Psoas muscle (tissue), 8 donors: ENCODE data around the gene LMOD1. TPM values are rescaled to one million over a fixed set of nuclear protein-coding genes. Genes with fewer than 3 reads are reported as not detected.

Source experiments
- ATAC-seq, 4 donors: fragments of 200-7000 bp; cut with Tn5 transposase; one replicate each; pipeline ENCODE4 v1.9.1; 2020; ENCODE audit warnings: moderate library complexity in 3 of 4, mild to moderate bottlenecking in 2 of 4
- DNase-seq, 2 donors: peaks; one replicate each; pipeline ENCODE4 v3.0.0-alpha.2; 2020
- H3K27ac ChIP-seq: fragments of 200-600 bp; one replicate; pipeline ENCODE4 v1.8.0; 2022
- H3K27me3 ChIP-seq, 3 donors: fragments of 200-600 bp in 1 of 3; one replicate each; pipeline versions ENCODE4 v1.6.1 to v1.8.0; 2013 to 2022; ENCODE audit warnings: low read length in 2 of 3, mild to moderate bottlenecking in 2 of 3, moderate library complexity in 1 of 3; ENCODE audit not compliant: insufficient read depth in 3 of 3
- H3K36me3 ChIP-seq, 2 donors: fragments of 200-600 bp in 1 of 2; one replicate each; pipeline versions ENCODE4 v1.6.1 to v1.8.0; 2013 to 2022; ENCODE audit warnings: low read depth in 1 of 2, mild to moderate bottlenecking in 1 of 2, moderate library complexity in 1 of 2; ENCODE audit not compliant: insufficient read depth in 1 of 2
- H3K4me1 ChIP-seq: fragments of 200-600 bp; one replicate; pipeline ENCODE4 v1.8.0; 2022
- H3K4me3 ChIP-seq: fragments of 200-600 bp; one replicate; pipeline ENCODE4 v1.8.0; 2022; ENCODE audit warnings: mild to moderate bottlenecking
- H3K9me3 ChIP-seq: fragments of 200-600 bp; one replicate; pipeline ENCODE4 v1.8.0; 2022
- WGBS, 3 donors: extraction: QIAGEN DNeasy Blood & Tissue Kit; methylation state at CpG; one replicate each; pipeline versions ENCODE4 v1.1.6 to v1.1.7; 2013; 5-methylcytosine and 5-hydroxymethylcytosine counted together
- intact Hi-C, 2 donors: fragments of 100-400 bp; cut with DNase I; formaldehyde crosslinking; loops; one replicate each; pipeline versions ENCODE4 v1.11.0 to v1.14.2; 2022
- polyA plus RNA-seq, 3 donors: library from polyadenylated mRNA; stranded (reverse); fragments of 200-250 nt; gene quantifications; one replicate each; pipeline ENCODE4 v1.2.3, GENCODE V29; 2013
- total RNA-seq, 4 donors: library from RNA; stranded (reverse); fragmentation: NEBNext Ultra II Directional in 2 of 4; extraction: Animal tissue kit (Norgen Biotek cat#: 25700) in 2 of 4; gene quantifications; one replicate each; pipeline versions ENCODE4 v1.2.1 to v1.2.4, GENCODE V29; 2021 to 2023
- TF ChIP-seq, protein P1 (sequence below): fragments of 200-600 bp; IDR thresholded peaks from one replicate; pipeline ENCODE4 v1.8.0; 2022; ENCODE audit warnings: antibody characterized with exemption
- donor health status: healthy with polysubstance abuse.
- donor health status: DM: no; HTN: no; CAD: no; lungs with moderate emphysema.
- donor health status: Bipolar disorder and iron deficiency.
- donor health status: healthy.
- donor health status: DM: yes; HTN: yes; CAD: no.
- donor health status: DM: no; HTN: no; CAD: no.
- donor health status: DM: no; HTN: no; CAD: no.
- donor health status: DM: yes; HTN: yes; CAD: no.

LMOD1 gene
- total and polyA plus RNA-seq, 7 donors, result 4.9 to 45.4 (median 15.5) TPM

DNA sequence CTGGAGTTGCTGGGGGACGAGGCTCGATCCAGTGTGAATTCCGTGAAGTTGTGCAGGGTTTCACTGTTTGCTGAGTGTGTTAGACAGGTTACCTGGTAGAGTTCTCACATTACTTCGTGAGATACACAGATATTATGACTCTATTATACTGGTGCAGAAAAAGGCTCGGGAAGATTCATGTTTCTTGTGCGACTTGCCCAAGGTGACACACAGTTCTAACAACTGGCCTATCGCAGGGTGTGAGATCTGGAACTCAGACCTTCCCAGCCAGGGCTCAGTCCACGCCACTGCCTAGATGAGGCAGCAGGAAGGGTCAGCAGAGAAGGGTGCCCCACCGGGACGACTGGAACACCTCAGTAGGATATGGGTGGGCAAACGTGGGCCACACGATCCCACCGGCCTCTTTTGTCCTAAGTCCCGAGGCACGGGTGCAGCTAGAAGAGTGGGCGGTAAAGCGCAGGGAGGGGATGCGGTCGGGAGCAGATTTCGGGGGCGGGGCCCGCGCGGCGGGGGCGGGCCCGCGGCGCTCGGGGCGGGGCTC, 35.8 kb upstream of the LMOD1 start:
- peaks cover 27% of the 10 kb centered on the region for H3K4me1 ChIP-seq
- DNase-seq (peak; percentile 80 to 84), ATAC-seq (peak in 1 of 4 donors; percentile 87)
- H3K36me3 ChIP-seq, result no peaks in the 10 kb centered on the region
- intact Hi-C loops, result no loop called here
- H3K27ac ChIP-seq, result peak overlapping the region; percentile 88
- peak overlapping the region; percentile 84 for H3K4me3 ChIP-seq
- TF ChIP-seq, protein P1, sequence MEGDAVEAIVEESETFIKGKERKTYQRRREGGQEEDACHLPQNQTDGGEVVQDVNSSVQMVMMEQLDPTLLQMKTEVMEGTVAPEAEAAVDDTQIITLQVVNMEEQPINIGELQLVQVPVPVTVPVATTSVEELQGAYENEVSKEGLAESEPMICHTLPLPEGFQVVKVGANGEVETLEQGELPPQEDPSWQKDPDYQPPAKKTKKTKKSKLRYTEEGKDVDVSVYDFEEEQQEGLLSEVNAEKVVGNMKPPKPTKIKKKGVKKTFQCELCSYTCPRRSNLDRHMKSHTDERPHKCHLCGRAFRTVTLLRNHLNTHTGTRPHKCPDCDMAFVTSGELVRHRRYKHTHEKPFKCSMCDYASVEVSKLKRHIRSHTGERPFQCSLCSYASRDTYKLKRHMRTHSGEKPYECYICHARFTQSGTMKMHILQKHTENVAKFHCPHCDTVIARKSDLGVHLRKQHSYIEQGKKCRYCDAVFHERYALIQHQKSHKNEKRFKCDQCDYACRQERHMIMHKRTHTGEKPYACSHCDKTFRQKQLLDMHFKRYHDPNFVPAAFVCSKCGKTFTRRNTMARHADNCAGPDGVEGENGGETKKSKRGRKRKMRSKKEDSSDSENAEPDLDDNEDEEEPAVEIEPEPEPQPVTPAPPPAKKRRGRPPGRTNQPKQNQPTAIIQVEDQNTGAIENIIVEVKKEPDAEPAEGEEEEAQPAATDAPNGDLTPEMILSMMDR, result no peak
- no peaks in the 10 kb centered on the region for H3K27me3 ChIP-seq
- H3K9me3 ChIP-seq, result no peaks in the 10 kb centered on the region
- 7 to 17% (median 8%) methylated on average over 20 to 31 of the region's 31 CpGs for WGBS, 3 donors

DNA sequence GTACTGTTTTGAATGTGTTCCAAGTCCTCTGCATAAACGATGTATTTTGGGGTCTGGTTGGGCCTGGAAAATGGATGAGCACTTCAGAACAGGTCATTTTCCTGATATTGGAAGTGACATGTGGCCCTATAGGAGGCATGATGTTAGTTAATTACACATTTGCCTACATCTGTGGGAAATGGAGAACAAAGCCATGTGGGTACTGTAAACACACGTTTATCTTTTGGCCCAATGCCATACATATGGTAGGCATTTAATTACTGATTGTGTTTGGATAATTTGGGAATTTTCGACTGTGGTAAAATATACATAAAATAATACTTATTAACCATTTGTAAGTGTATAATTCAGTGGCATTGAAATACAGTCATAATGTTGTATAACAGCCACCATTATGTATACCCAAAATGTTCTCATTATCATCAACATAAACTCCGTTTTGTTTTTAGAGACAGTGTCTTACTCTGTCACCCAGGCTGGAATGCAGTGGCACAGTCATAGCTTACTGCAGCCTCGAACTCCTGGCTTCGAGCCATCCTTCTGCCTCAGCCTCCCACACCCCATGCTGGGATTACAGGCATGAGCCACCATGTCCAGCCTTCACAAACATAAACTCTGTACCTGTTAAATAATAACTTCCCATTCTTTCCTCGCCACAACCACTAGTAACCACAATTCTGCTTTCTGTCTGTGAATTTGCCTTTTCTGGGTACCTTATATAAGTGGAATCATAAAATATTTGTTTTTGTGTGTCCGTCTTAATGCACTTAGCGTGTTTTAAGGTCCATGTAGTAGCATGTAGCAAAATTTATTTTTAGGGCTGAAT, 24.2 kb upstream of the LMOD1 start:
- intact Hi-C loops, result loop anchor here (5.0 kb wide), 1 partner anchor 93 kb away; no protein-coding TSS in a partner anchor
- H3K4me3 ChIP-seq, result no peak overlapping the region
- peak overlapping the region; percentile 3 for H3K27ac ChIP-seq
- TF ChIP-seq, protein P1, result no peak
- no peaks in the 10 kb centered on the region for H3K27me3 ChIP-seq
- peaks cover 5 to 53% of the 10 kb centered on the region in 2 donors for H3K36me3 ChIP-seq
- DNase-seq, result no peak
- no peaks in the 10 kb centered on the region for H3K9me3 ChIP-seq
- H3K4me1 ChIP-seq, result peaks cover 7% of the 10 kb centered on the region
- ATAC-seq, result peak in 2 of 4 donors; percentile 43 to 48
- WGBS, 3 donors, result 50 to 59% (median 57%) methylated on average over 9 of the region's 9 CpGs

DNA sequence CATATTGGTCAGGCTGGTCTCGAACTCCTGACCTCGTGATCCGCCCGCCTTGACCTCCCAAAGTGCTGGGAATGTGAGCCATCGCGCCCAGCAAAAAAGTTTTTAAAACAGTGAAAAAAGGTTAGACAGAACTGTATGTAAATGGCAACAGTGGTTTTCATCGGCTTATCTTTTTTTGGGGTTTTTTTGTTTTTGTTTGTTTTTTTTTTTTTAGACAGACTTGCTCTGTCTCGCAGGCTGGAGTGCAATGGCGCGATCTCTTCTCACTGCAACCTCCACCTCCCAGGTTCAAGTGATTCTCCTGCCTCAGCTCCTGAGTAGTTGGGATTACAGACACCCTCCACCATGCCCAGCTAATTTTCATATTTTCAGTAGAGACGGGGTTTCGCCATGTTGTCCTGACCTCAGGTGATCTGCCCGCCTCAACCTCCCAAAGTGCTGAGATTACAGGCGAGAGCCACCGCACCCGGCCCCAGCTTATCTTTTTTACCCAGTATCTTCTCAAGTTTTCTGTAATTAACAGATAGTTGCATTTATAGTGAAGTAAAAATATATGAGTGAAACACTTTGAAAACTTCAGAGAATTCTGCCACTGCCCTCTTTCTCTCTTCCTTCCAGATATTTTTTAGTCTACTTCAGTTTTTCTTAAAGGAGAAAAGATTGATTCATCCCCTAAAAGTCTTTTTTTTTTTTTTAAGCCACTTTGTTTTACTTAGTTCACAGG, 22.0 kb upstream of the LMOD1 start:
- DNase-seq (no peak), ATAC-seq (no peak)
- intact Hi-C loops, result no loop called here
- 90 to 91% (median 90%) methylated on average over 16 of the region's 16 CpGs for WGBS, 3 donors
- peaks cover 7% of the 10 kb centered on the region for H3K4me1 ChIP-seq
- no peaks in the 10 kb centered on the region for H3K27me3 ChIP-seq
- TF ChIP-seq, protein P1, result no peak
- no peaks in the 10 kb centered on the region for H3K9me3 ChIP-seq
- H3K36me3 ChIP-seq, result peaks cover 9 to 75% of the 10 kb centered on the region in 2 donors
- H3K4me3 ChIP-seq, result no peak overlapping the region
- no peak overlapping the region for H3K27ac ChIP-seq

DNA sequence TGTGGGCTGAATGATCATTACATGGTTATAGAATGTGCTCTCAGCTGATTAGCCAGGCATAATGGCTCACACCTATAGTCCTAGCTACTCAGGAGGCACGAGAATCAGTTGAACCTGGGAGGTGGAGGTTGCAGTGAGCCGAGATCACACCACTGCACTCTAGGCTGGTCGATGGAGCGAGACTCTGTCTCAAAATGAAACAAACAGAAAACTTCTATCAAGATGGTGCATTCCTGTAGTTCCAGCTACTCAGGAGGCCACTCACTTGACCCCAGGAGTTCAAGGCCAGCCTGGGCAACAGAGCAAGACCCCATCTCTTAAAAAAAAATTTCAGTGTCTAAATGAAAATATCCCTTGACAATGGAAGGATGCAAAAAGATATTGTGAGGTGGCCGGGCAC, 19.8 kb upstream of the LMOD1 start:
- Histone ChIP-seq H3K9me3 (no peaks in the 10 kb centered on the region), H3K4me3 (no peak overlapping the region), H3K27ac (no peak overlapping the region), H3K36me3 (peaks cover 9 to 97% of the 10 kb centered on the region in 2 donors), H3K4me1 (no peaks in the 10 kb centered on the region), H3K27me3 (no peaks in the 10 kb centered on the region)
- TF ChIP-seq, protein P1, result no peak
- ATAC-seq (no peak), DNase-seq (no peak)
- WGBS, 3 donors, result 88 to 99% (median 93%) methylated on average over 5 of the region's 5 CpGs
- intact Hi-C loops, result no loop called here
